HEK293 (cell line): ENCODE data around the gene RUNX1.

Experiments
- CTCF ChIA-PET: fragments of 350-600 bp; formaldehyde crosslinking; extraction: SDS; loops from one replicate; lab custom pipeline; 2021; ENCODE audit warnings: antibody characterized with exemption; lab: Yijun Ruan, JAX
- POLR2A ChIA-PET: fragments of 300-600 bp; formaldehyde crosslinking; extraction: SDS; loops from one replicate; lab custom pipeline; 2020; ENCODE audit warnings: antibody characterized with exemption, inconsistent platforms; lab: Yijun Ruan, JAX
- H3K27ac ChIP-seq: fragments of 200-500 bp; sonication (Bioruptor generic); 2 replicates; pipeline ENCODE4 v1.5.1; 2014; ENCODE audit warnings: low read depth, low read length, control low read depth, inconsistent platforms; ENCODE audit errors: extremely low read depth
- H3K36me3 ChIP-seq, 2 experiments: fragments of 200-500 bp in 1 of 2; sonication (Bioruptor generic) in 1 of 2; 1 replicate in 1 of 2; 2 replicates in 1 of 2; pipeline ENCODE4 v1.5.1; 2014 to 2017; ENCODE audit warnings: inconsistent platforms in 2 of 2, low read length in 2 of 2; ENCODE audit not compliant: control insufficient read depth in 2 of 2, insufficient read depth in 1 of 2
- H3K4me1 ChIP-seq: fragments of 200-500 bp; sonication (Bioruptor generic); 2 replicates; pipeline ENCODE4 v1.5.1; 2014; ENCODE audit warnings: mild to moderate bottlenecking, low read length, inconsistent platforms; ENCODE audit not compliant: control insufficient read depth, insufficient read depth
- H3K4me3 ChIP-seq: 2 replicates; pipeline ENCODE4 v1.5.1; 2011; ENCODE audit warnings: low read depth, mild to moderate bottlenecking, control low read depth, low read length, moderate library complexity
- H3K9me3 ChIP-seq: fragments of 200-500 bp; sonication (Bioruptor generic); 2 replicates; pipeline ENCODE4 v1.5.1; 2014; ENCODE audit warnings: low read depth, low read length, inconsistent platforms; ENCODE audit not compliant: control insufficient read depth, insufficient read depth
- BCL11A ChIP-seq: fragments of 450-650 bp; formaldehyde crosslinking; IDR thresholded peaks from 2 replicates; pipeline ENCODE4 v1.5.1; 2016; ENCODE audit warnings: low read depth, missing biosample characterization, missing genetic modification characterization
- ELK4 ChIP-seq: IDR thresholded peaks from 2 replicates; pipeline ENCODE4 v1.6.1; 2011; ENCODE audit warnings: mild to moderate bottlenecking, low read depth, low read length, borderline replicate concordance
- RBAK ChIP-seq: fragments of 450-650 bp; formaldehyde crosslinking; IDR thresholded peaks from 2 replicates; pipeline ENCODE4 v1.5.1; 2016; ENCODE audit warnings: missing biosample characterization, missing genetic modification characterization
- ZBTB44 ChIP-seq: fragments of 450-650 bp; IDR thresholded peaks from 2 replicates; pipeline ENCODE4 v1.5.1; 2018; ENCODE audit warnings: missing biosample characterization, mild to moderate bottlenecking, missing genetic modification characterization
- ZEB2 ChIP-seq: fragments of 450-650 bp; formaldehyde crosslinking; IDR thresholded peaks from 2 replicates; pipeline ENCODE4 v1.5.1; 2016; ENCODE audit warnings: missing biosample characterization, missing genetic modification characterization
- ZFP69B ChIP-seq: fragments of 450-650 bp; formaldehyde crosslinking; IDR thresholded peaks from 2 replicates; pipeline ENCODE4 v1.5.1; 2016; ENCODE audit warnings: missing biosample characterization, missing genetic modification characterization
- ZNF16 ChIP-seq: fragments of 450-650 bp; formaldehyde crosslinking; IDR thresholded peaks from 2 replicates; pipeline ENCODE4 v1.5.1; 2016; ENCODE audit warnings: low read depth, missing biosample characterization, missing genetic modification characterization
- ZNF174 ChIP-seq: fragments of 450-650 bp; formaldehyde crosslinking; IDR thresholded peaks from 2 replicates; pipeline ENCODE4 v1.5.0; 2017; ENCODE audit warnings: missing biosample characterization, mild to moderate bottlenecking, missing genetic modification characterization
- ZNF311 ChIP-seq: fragments of 450-650 bp; formaldehyde crosslinking; IDR thresholded peaks from 2 replicates; pipeline ENCODE4 v1.5.1; 2017; ENCODE audit warnings: missing biosample characterization, missing genetic modification characterization, borderline replicate concordance
- ZNF514 ChIP-seq: fragments of 450-650 bp; formaldehyde crosslinking; IDR thresholded peaks from 2 replicates; pipeline ENCODE4 v1.5.1; 2016; ENCODE audit warnings: missing biosample characterization, missing genetic modification characterization
- ZNF621 ChIP-seq: fragments of 450-650 bp; formaldehyde crosslinking; IDR thresholded peaks from 2 replicates; pipeline ENCODE4 v1.5.1; 2017; ENCODE audit warnings: missing biosample characterization, missing genetic modification characterization
- ZNF626 ChIP-seq: fragments of 450-650 bp; sonication (Bioruptor Pico); formaldehyde crosslinking; IDR thresholded peaks from 2 replicates; pipeline ENCODE4 v1.5.1; 2018; ENCODE audit warnings: missing biosample characterization, missing genetic modification characterization, inconsistent platforms
- ZNF76 ChIP-seq: fragments of 450-650 bp; formaldehyde crosslinking; IDR thresholded peaks from 2 replicates; pipeline ENCODE4; 2016; ENCODE audit warnings: low read depth, missing biosample characterization, missing genetic modification characterization, borderline replicate concordance
- ZSCAN23 ChIP-seq: fragments of 450-650 bp; formaldehyde crosslinking; IDR thresholded peaks from 2 replicates; pipeline ENCODE4 v1.5.1; 2016; ENCODE audit warnings: missing biosample characterization, missing genetic modification characterization
- TF ChIP-seq, protein P1 (sequence below): fragments of 450-650 bp; formaldehyde crosslinking; IDR thresholded peaks from 2 replicates; pipeline ENCODE4 v1.5.1; 2017; ENCODE audit warnings: missing biosample characterization, missing genetic modification characterization
- TF ChIP-seq, protein P2 (sequence below): fragments of 450-650 bp; formaldehyde crosslinking; IDR thresholded peaks from 2 replicates; pipeline ENCODE4 v1.5.1; 2016; ENCODE audit warnings: missing biosample characterization, missing genetic modification characterization
- TF ChIP-seq, protein P3 (sequence below): fragments of 450-650 bp; formaldehyde crosslinking; IDR thresholded peaks from 2 replicates; pipeline ENCODE4 v1.5.1; 2016; ENCODE audit warnings: missing biosample characterization, missing genetic modification characterization

The RUNX1 gene

DNA sequence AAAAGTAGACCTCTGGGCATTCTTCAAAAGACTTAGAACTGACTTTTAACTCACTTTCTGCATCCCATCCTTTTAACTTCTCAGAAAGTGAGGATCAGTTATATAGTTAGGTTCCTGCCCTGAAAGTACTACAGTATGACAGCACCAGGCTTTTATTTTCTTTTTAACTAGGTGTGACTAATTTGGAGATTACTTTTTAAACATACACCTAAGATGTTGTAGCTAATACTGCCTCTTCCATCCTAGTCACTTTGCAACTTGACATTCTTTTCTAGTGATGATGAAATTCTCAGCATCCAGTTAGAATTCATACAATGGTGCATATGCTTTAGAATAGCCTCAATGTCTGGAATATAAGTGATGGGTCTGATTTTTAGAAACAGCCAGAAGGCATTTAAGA lies 24.6 kb downstream of the RUNX1 start:
- ChIA-PET POLR2A (no interaction called here), CTCF (interaction anchor here (0.7 to 1.0 kb wide), 2 partner anchors 135 to 922 kb away, joined by 3 to 4 read pairs; no protein-coding TSS in a partner anchor)
- TF ChIP-seq ZSCAN23 (tag by site-specific recombination): no peak
- no peak for TF ChIP-seq ZNF621 (tag by site-specific recombination)
- TF ChIP-seq BCL11A (tag by site-specific recombination): no peak
- TF ChIP-seq, protein P1, sequence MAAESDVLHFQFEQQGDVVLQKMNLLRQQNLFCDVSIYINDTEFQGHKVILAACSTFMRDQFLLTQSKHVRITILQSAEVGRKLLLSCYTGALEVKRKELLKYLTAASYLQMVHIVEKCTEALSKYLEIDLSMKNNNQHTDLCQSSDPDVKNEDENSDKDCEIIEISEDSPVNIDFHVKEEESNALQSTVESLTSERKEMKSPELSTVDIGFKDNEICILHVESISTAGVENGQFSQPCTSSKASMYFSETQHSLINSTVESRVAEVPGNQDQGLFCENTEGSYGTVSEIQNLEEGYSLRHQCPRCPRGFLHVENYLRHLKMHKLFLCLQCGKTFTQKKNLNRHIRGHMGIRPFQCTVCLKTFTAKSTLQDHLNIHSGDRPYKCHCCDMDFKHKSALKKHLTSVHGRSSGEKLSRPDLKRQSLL (tag by site-specific recombination): no peak
- TF ChIP-seq ELK4: no peak
- no peak for TF ChIP-seq ZBTB44 (tag by site-specific recombination)
- TF ChIP-seq ZNF76 (tag by site-specific recombination): no peak
- no peak for TF ChIP-seq ZNF311 (tag by site-specific recombination)
- TF ChIP-seq ZNF514 (tag by site-specific recombination): no peak
- TF ChIP-seq RBAK (tag by site-specific recombination): no peak
- no peak for TF ChIP-seq ZNF626 (tag by site-specific recombination)
- TF ChIP-seq ZEB2 (tag by site-specific recombination): no peak
- TF ChIP-seq ZNF174 (tag by site-specific recombination): no peak
- TF ChIP-seq, protein P2, sequence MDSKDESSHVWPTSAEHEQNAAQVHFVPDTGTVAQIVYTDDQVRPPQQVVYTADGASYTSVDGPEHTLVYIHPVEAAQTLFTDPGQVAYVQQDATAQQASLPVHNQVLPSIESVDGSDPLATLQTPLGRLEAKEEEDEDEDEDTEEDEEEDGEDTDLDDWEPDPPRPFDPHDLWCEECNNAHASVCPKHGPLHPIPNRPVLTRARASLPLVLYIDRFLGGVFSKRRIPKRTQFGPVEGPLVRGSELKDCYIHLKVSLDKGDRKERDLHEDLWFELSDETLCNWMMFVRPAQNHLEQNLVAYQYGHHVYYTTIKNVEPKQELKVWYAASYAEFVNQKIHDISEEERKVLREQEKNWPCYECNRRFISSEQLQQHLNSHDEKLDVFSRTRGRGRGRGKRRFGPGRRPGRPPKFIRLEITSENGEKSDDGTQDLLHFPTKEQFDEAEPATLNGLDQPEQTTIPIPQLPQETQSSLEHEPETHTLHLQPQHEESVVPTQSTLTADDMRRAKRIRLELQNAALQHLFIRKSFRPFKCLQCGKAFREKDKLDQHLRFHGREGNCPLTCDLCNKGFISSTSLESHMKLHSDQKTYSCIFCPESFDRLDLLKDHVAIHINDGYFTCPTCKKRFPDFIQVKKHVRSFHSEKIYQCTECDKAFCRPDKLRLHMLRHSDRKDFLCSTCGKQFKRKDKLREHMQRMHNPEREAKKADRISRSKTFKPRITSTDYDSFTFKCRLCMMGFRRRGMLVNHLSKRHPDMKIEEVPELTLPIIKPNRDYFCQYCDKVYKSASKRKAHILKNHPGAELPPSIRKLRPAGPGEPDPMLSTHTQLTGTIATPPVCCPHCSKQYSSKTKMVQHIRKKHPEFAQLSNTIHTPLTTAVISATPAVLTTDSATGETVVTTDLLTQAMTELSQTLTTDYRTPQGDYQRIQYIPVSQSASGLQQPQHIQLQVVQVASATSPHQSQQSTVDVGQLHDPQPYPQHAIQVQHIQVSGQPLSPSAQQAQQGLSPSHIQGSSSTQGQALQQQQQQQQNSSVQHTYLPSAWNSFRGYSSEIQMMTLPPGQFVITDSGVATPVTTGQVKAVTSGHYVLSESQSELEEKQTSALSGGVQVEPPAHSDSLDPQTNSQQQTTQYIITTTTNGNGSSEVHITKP: no peak
- no peak for TF ChIP-seq ZNF16 (tag by site-specific recombination)
- TF ChIP-seq, protein P3, sequence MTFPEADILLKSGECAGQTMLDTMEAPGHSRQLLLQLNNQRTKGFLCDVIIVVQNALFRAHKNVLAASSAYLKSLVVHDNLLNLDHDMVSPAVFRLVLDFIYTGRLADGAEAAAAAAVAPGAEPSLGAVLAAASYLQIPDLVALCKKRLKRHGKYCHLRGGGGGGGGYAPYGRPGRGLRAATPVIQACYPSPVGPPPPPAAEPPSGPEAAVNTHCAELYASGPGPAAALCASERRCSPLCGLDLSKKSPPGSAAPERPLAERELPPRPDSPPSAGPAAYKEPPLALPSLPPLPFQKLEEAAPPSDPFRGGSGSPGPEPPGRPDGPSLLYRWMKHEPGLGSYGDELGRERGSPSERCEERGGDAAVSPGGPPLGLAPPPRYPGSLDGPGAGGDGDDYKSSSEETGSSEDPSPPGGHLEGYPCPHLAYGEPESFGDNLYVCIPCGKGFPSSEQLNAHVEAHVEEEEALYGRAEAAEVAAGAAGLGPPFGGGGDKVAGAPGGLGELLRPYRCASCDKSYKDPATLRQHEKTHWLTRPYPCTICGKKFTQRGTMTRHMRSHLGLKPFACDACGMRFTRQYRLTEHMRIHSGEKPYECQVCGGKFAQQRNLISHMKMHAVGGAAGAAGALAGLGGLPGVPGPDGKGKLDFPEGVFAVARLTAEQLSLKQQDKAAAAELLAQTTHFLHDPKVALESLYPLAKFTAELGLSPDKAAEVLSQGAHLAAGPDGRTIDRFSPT: no peak
- no peak for TF ChIP-seq ZFP69B (tag by site-specific recombination)
- Histone ChIP-seq H3K4me1 (no peaks in the 10 kb centered on the region), H3K36me3 (no peaks in the 10 kb centered on the region), H3K4me3 (no peak overlapping the region), H3K27ac (no peak overlapping the region), H3K9me3 (no peaks in the 10 kb centered on the region)
